ENCODE measurements around the gene GPR83. TPM values are rescaled to one million over a fixed set of nuclear protein-coding genes. Genes with fewer than 3 reads are reported as not detected.

The GPR83 gene
- total RNA-seq (2014; rRNA removed; shearing (Covaris generic)) (0.03 TPM in 2 replicates), total RNA-seq (2022) (0.10 TPM in 1 of 2 replicates, not detected in the other), Bru-seq, nascent RNA (percentile 17 among the genes with signal in this experiment), BruChase-seq, experiment 1, labeled RNA remaining after a 6-hour chase (percentile 19 among the genes with signal in this experiment), BruChase-seq, experiment 2, labeled RNA remaining after a 2-hour chase (percentile 26 among the genes with signal in this experiment)
- long read RNA-seq: 0 reads

DNA sequence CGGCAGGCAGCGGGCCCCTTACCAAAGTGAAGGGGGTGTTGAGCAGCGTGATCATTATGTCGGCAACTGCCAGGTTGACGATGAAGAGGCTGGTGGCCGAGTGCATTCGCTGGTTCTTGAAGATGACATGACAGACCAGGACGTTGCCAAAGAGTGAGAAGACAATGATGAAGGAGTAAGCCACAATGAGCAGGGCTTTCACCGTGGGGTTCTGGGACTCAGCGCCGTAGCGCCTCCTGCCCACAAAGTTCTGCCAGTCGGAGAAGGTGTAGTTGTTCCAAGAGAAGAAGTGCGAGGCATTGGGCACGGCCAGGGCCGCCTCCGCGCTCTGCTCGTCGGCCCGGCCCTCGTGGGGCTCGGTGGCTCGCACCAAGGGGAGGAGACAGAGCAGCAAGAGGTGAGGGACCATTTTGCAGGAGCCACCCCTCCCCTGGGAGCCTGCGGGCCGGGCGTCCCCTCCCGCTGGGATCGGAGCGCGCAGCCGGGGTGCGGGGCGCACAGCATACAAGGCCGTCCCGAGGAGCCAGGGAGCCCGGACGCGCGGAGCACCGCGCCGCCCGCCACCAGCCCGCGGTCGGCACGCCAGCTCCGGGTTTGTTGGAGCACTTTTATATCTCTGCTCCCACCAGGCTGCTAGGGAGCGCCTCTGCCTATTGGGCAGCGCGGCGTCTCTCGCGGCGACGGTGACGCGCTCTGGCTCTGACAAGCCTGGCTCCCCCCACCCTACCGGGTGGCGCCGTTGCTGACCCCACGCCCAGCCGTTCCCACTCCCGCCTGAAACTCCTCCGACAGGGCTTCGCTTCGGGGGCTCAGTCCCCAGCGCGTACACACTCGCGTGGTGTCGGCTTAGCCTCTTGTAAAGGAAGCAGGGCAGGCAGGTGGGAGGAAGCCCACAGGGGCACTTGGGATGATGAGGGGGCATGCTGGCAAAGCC is at the start of gene GPR83:
Gene GPR83 (minus strand): TSS at position 581 of the 934 bp plus-strand sequence. CDS start 172 bp downstream, at position 409.
- H3K79me2 ChIP-seq (ENCODE audit: insufficient read depth, low read depth, low read length): no peaks in the 10 kb centered on the region
- no peaks in the 10 kb centered on the region for H4K20me1 ChIP-seq (ENCODE audit: insufficient read depth, low read length)
- no peak for TF ChIP-seq EZH2phosphoT487 (IDR thresholded peaks at IDR 0.05; ENCODE audit: borderline replicate concordance, low read depth, low read length)
- TF ChIP-seq, protein P1, sequence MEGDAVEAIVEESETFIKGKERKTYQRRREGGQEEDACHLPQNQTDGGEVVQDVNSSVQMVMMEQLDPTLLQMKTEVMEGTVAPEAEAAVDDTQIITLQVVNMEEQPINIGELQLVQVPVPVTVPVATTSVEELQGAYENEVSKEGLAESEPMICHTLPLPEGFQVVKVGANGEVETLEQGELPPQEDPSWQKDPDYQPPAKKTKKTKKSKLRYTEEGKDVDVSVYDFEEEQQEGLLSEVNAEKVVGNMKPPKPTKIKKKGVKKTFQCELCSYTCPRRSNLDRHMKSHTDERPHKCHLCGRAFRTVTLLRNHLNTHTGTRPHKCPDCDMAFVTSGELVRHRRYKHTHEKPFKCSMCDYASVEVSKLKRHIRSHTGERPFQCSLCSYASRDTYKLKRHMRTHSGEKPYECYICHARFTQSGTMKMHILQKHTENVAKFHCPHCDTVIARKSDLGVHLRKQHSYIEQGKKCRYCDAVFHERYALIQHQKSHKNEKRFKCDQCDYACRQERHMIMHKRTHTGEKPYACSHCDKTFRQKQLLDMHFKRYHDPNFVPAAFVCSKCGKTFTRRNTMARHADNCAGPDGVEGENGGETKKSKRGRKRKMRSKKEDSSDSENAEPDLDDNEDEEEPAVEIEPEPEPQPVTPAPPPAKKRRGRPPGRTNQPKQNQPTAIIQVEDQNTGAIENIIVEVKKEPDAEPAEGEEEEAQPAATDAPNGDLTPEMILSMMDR (conservative IDR thresholded peaks at IDR 0.05; ENCODE audit: low read length): no peak
- no peaks in the 10 kb centered on the region for H3K9me2 ChIP-seq (ENCODE audit: insufficient read depth, low read length)
- BruUV-seq (replicated peaks): no TSS peak
- H3K4me2 ChIP-seq (ENCODE audit: low read length): no peak within 1 kb of the TSS
- no peaks in the 10 kb centered on the region for H3K4me1 ChIP-seq (ENCODE audit: insufficient read depth, low read length, poor library complexity, severe bottlenecking)
- intact Hi-C loops (cut with micrococcal nuclease; ENCODE audit: unreplicated experiment): no loop called here
- no peaks in the 10 kb centered on the region for H3K36me3 ChIP-seq (ENCODE audit: insufficient read depth, low read length)
- H2AFZ ChIP-seq (ENCODE audit: low read length): no peak within 1 kb of the TSS
- POLR2A ChIA-PET: interaction anchor here (0.9 kb wide), 1 partner anchor 45 kb away, joined by 3 read pairs; no protein-coding TSS in a partner anchor
- DNase-seq (ENCODE audit: low spot score): no peak
- CTCF ChIA-PET (ENCODE audit: unreplicated experiment): no interaction called here
- H3K4me3 ChIP-seq (ENCODE audit: low read depth, low read length, poor library complexity, severe bottlenecking): no peak within 1 kb of the TSS
- H3K27ac ChIP-seq (ENCODE audit: low read depth, low read length, poor library complexity, severe bottlenecking): no peak within 1 kb of the TSS
- H3K9me3 ChIP-seq (ENCODE audit: low read length): no peaks in the 10 kb centered on the region

DNA sequence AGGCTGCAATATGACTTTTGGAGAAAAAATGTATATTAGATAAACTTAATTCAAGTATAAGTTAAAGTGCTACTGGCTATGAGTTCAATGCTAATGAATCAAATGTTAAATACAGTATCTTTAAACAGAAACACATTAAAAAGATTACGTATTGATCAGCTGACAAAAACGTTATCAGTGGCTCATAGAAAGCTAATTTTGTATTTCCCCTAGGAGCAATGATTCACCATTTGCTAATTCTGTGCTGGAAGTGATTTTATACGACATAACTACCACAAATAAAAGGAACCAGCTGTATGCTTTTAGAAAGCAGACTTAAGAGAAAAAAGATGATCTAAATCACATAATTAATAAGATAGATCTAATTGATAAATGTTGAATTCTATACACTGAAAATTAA is 48.8 kb upstream of the GPR83 start:
- no peaks in the 10 kb centered on the region for H3K4me1 ChIP-seq (ENCODE audit: insufficient read depth, low read length, poor library complexity, severe bottlenecking)
- intact Hi-C loops (cut with micrococcal nuclease; ENCODE audit: unreplicated experiment): no loop called here
- TF ChIP-seq, protein P1 (conservative IDR thresholded peaks at IDR 0.05; ENCODE audit: low read length): no peak
- TF ChIP-seq EZH2phosphoT487 (IDR thresholded peaks at IDR 0.05; ENCODE audit: borderline replicate concordance, low read depth, low read length): no peak
- no peak overlapping the region for H3K4me2 ChIP-seq (ENCODE audit: low read length)
- peaks cover 7% of the 10 kb centered on the region; the same call in 1 of the 2 replicates for H3K9me3 ChIP-seq (ENCODE audit: low read length)
- no TSS peak for BruUV-seq (replicated peaks)
- no peaks in the 10 kb centered on the region for H3K9me2 ChIP-seq (ENCODE audit: insufficient read depth, low read length)
- POLR2A ChIA-PET: interaction anchor here (1.2 to 1.5 kb wide), 4 partner anchors 8 to 30 kb away, joined by 3 to 5 read pairs (median 4); no protein-coding TSS in a partner anchor
- H3K36me3 ChIP-seq (ENCODE audit: insufficient read depth, low read length): peaks cover 70% of the 10 kb centered on the region
- DNase-seq (ENCODE audit: low spot score): no peak
- no peak overlapping the region for H2AFZ ChIP-seq (ENCODE audit: low read length)
- H3K79me2 ChIP-seq (ENCODE audit: insufficient read depth, low read depth, low read length): no peaks in the 10 kb centered on the region
- no peak overlapping the region for H3K27ac ChIP-seq (ENCODE audit: low read depth, low read length, poor library complexity, severe bottlenecking)
- CTCF ChIA-PET (ENCODE audit: unreplicated experiment): no interaction called here
- no peaks in the 10 kb centered on the region for H4K20me1 ChIP-seq (ENCODE audit: insufficient read depth, low read length)
- no peak overlapping the region for H3K4me3 ChIP-seq (ENCODE audit: low read depth, low read length, poor library complexity, severe bottlenecking)
